ENCODE results near the gene PODNL1.

- TF ChIP-seq ZZZ3 (IDR thresholded peaks at IDR 0.05; ENCODE audit: control insufficient read depth, insufficient read length, low read depth) (no peak), SMC3 (IDR thresholded peaks at IDR 0.05; ENCODE audit: borderline replicate concordance, low read length) (no peak), JUND (IDR thresholded peaks at IDR 0.05; ENCODE audit: low read depth, low read length) (no peak), POU2F2 (IDR thresholded peaks at IDR 0.05; ENCODE audit: borderline replicate concordance, low read depth, low read length) (no peak), YY1 (IDR thresholded peaks at IDR 0.05; ENCODE audit: low read depth, low read length) (no peak), ZBTB33 (IDR thresholded peaks at IDR 0.05) (no peak), CTCF (IDR thresholded peaks at IDR 0.05 in 2 of 3, conservative IDR thresholded peaks at IDR 0.05 in 1 of 3; ENCODE audit: control insufficient read depth in 2 of 3, extremely low read depth in 1 of 3, insufficient read depth in 1 of 3, low read depth in 3 of 3, low read length in 3 of 3) (no peak), MAX (IDR thresholded peaks at IDR 0.05; ENCODE audit: low read depth, low read length) (no peak), TCF7 (IDR thresholded peaks at IDR 0.05; ENCODE audit: borderline replicate concordance) (no peak), POLR2A (IDR thresholded peaks at IDR 0.05; ENCODE audit: low read depth, low read length) (no peak), STAT3 (IDR thresholded peaks at IDR 0.05; ENCODE audit: low read depth, low read length) (no peak), RAD21 (IDR thresholded peaks at IDR 0.05; ENCODE audit: insufficient read depth, low read depth, low read length) (no peak)
Measured at GRCh38 chr19:13892870-13893269, 45.3 kb downstream of the PODNL1 start.
